AG04450 (cell line): Measurements from ENCODE around the gene ADGRF4. TPM values are rescaled to one million over a fixed set of nuclear protein-coding genes. Genes with fewer than 3 reads are reported as not detected.

Source experiments
- CTCF ChIA-PET: fragments of 300-600, 350-600 bp; formaldehyde crosslinking; extraction: SDS; loops from one replicate; lab custom pipeline; 2022; ENCODE audit warnings: antibody characterized with exemption, inconsistent platforms; lab: Charles Lee
- POLR2A ChIA-PET: fragments of 350-600 bp; formaldehyde crosslinking; extraction: SDS; loops from one replicate; lab custom pipeline; 2021; ENCODE audit warnings: antibody characterized with exemption, inconsistent platforms; lab: Yijun Ruan, JAX
- DNase-seq: peaks from one replicate; pipeline ENCODE4 v3.0.0-alpha.2; 2011; ENCODE audit warnings: low read depth, low spot score
- H3K27ac ChIP-seq: one replicate; pipeline ENCODE4 v1.5.1; 2012; ENCODE audit warnings: low read depth, low read length, control low read depth
- H3K27me3 ChIP-seq: one replicate; pipeline ENCODE4 v1.6.0; 2012; ENCODE audit warnings: low read length; ENCODE audit not compliant: control insufficient read depth, insufficient read depth
- H3K4me3 ChIP-seq: 2 replicates; pipeline ENCODE4 v1.5.1; 2011; ENCODE audit warnings: mild to moderate bottlenecking, low read depth, low read length, control low read depth
- H3K9me3 ChIP-seq: 2 replicates; pipeline ENCODE4 v1.5.1; 2012; ENCODE audit warnings: low read length; ENCODE audit not compliant: control insufficient read depth, insufficient read depth
- CTCF ChIP-seq: IDR thresholded peaks from 2 replicates; pipeline ENCODE4 v1.5.1; 2011; ENCODE audit warnings: low read depth, low read length, control low read depth, inconsistent platforms
- polyA plus RNA-seq: library from polyadenylated mRNA; depleted of rRNA; stranded (reverse); fragments of >200 nt; gene quantifications from 2 replicates; pipeline ENCODE4 v1.2.3, GENCODE V29; 2011

ADGRF4 gene
- polyA plus RNA-seq, 1 experiment = not detected

- ChIA-PET POLR2A (no interaction called here), CTCF (no interaction called here)
- Histone ChIP-seq H3K4me3 (no peak overlapping the region), H3K27me3 (no peaks in the 10 kb centered on the region), H3K27ac (no peak overlapping the region), H3K9me3 (no peaks in the 10 kb centered on the region)
- DNase-seq = no peak
- no peak for TF ChIP-seq CTCF
These were observed 20.8 kb upstream of the ADGRF4 start for GRCh38 chr6:47677381-47678100.

GRCh38 chr6:47678739-47679138 is 19.6 kb upstream of the ADGRF4 start:
- no peak for TF ChIP-seq CTCF
- Histone ChIP-seq H3K4me3 (no peak overlapping the region), H3K27me3 (no peaks in the 10 kb centered on the region), H3K27ac (no peak overlapping the region), H3K9me3 (no peaks in the 10 kb centered on the region)
- no peak for DNase-seq
- ChIA-PET CTCF (no interaction called here), POLR2A (no interaction called here)

GRCh38 chr6:47679322-47679906 is 19.0 kb upstream of the ADGRF4 start:
- DNase-seq = no peak
- CTCF ChIA-PET = no interaction called here

GRCh38 chr6:47680051-47680450 is 18.3 kb upstream of the ADGRF4 start:
- CTCF ChIA-PET = no interaction called here
- H3K9me3 ChIP-seq = no peaks in the 10 kb centered on the region
- DNase-seq = no peak
- POLR2A ChIA-PET = no interaction called here
- no peak for TF ChIP-seq CTCF
- H3K27me3 ChIP-seq = no peaks in the 10 kb centered on the region
- H3K4me3 ChIP-seq = no peak overlapping the region
- no peak overlapping the region for H3K27ac ChIP-seq

More at GRCh38 chr6:47679322-47679906, 19.0 kb upstream of the ADGRF4 start:
- H3K4me3 ChIP-seq = no peak overlapping the region
- no peak overlapping the region for H3K27ac ChIP-seq
- POLR2A ChIA-PET = no interaction called here
- H3K27me3 ChIP-seq = no peaks in the 10 kb centered on the region
- H3K9me3 ChIP-seq = no peaks in the 10 kb centered on the region
- no peak for TF ChIP-seq CTCF

- H3K9me3 ChIP-seq = no peaks in the 10 kb centered on the region
- no peak for TF ChIP-seq CTCF
- ChIA-PET POLR2A (no interaction called here), CTCF (no interaction called here)
- H3K27me3 ChIP-seq = no peaks in the 10 kb centered on the region
- no peak for DNase-seq
- no peak overlapping the region for H3K4me3 ChIP-seq
- H3K27ac ChIP-seq = no peak overlapping the region
These were observed 17.7 kb upstream of the ADGRF4 start for GRCh38 chr6:47680724-47681123.
